Measurements from ENCODE around the gene LAMTOR4. TPM values are rescaled to one million over a fixed set of nuclear protein-coding genes. Genes with fewer than 3 reads are reported as not detected.

The LAMTOR4 gene
- total RNA-seq, 1 experiment from 2014 or later = 107 TPM

GRCh38 chr7:100119072-100119969 lies 29.4 kb upstream of the LAMTOR4 start, which contains the start of the genes CNPY4 and TAF6:
Gene CNPY4 (plus strand): TSS chr7:100119634. CDS start chr7:100119745, 111 bp downstream.
Gene TAF6 (minus strand): TSS chr7:100119358. CDS start chr7:100114209, 5,149 bp downstream.
- H3K27me3 ChIP-seq (ENCODE audit: low read length) = no peaks in the 10 kb centered on the region
- H3K9me2 ChIP-seq (replicated peaks; ENCODE audit: low read length) = no peaks in the 10 kb centered on the region
- ATAC-seq (peak; percentile 82), DNase-seq (peak; percentile 94)
- BruUV-seq (replicated peaks) = no TSS peak
- peak within 1 kb of the TSS; percentile 97 for H3K4me2 ChIP-seq (ENCODE audit: low read length)
- H3K27ac ChIP-seq (ENCODE audit: low read length) = peak within 1 kb of the TSS; percentile 49
- peak within 1 kb of the TSS; percentile 87 for H3K9ac ChIP-seq (ENCODE audit: low read length)
- peaks cover 16% of the 10 kb centered on the region for H3K79me2 ChIP-seq (ENCODE audit: low read length)
- peak within 1 kb of the TSS; percentile 98 for H3K4me3 ChIP-seq (ENCODE audit: low read length)
- H3K9me3 ChIP-seq (ENCODE audit: low read length) = no peaks in the 10 kb centered on the region
- ChIA-PET POLR2A (ENCODE audit: unreplicated experiment) (no interaction called here), CTCF (no interaction called here)
- H2AFZ ChIP-seq (ENCODE audit: low read length) = peak within 1 kb of the TSS; percentile 96
- no peak for TF ChIP-seq EZH2phosphoT487 (IDR thresholded peaks at IDR 0.05; ENCODE audit: borderline replicate concordance, low read length)
- TF ChIP-seq, protein P1, sequence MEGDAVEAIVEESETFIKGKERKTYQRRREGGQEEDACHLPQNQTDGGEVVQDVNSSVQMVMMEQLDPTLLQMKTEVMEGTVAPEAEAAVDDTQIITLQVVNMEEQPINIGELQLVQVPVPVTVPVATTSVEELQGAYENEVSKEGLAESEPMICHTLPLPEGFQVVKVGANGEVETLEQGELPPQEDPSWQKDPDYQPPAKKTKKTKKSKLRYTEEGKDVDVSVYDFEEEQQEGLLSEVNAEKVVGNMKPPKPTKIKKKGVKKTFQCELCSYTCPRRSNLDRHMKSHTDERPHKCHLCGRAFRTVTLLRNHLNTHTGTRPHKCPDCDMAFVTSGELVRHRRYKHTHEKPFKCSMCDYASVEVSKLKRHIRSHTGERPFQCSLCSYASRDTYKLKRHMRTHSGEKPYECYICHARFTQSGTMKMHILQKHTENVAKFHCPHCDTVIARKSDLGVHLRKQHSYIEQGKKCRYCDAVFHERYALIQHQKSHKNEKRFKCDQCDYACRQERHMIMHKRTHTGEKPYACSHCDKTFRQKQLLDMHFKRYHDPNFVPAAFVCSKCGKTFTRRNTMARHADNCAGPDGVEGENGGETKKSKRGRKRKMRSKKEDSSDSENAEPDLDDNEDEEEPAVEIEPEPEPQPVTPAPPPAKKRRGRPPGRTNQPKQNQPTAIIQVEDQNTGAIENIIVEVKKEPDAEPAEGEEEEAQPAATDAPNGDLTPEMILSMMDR (conservative IDR thresholded peaks at IDR 0.05; ENCODE audit: low read depth, low read length) = no peak
- H3F3A ChIP-seq (ENCODE audit: low read length, unreplicated experiment) = no peaks in the 10 kb centered on the region
- H4K20me1 ChIP-seq (ENCODE audit: low read length) = no peaks in the 10 kb centered on the region
- no peaks in the 10 kb centered on the region for H3K36me3 ChIP-seq (ENCODE audit: low read depth, low read length)
- intact Hi-C loops (cut with micrococcal nuclease) = loop anchor here (2.0 kb wide), 1 partner anchor 19 kb away; the partner anchor contains the start of genes AP4M1 and MCM7
- peaks cover 13% of the 10 kb centered on the region; the same call in 1 of the 2 replicates for H3K4me1 ChIP-seq (ENCODE audit: insufficient read depth, low read length)

DNA sequence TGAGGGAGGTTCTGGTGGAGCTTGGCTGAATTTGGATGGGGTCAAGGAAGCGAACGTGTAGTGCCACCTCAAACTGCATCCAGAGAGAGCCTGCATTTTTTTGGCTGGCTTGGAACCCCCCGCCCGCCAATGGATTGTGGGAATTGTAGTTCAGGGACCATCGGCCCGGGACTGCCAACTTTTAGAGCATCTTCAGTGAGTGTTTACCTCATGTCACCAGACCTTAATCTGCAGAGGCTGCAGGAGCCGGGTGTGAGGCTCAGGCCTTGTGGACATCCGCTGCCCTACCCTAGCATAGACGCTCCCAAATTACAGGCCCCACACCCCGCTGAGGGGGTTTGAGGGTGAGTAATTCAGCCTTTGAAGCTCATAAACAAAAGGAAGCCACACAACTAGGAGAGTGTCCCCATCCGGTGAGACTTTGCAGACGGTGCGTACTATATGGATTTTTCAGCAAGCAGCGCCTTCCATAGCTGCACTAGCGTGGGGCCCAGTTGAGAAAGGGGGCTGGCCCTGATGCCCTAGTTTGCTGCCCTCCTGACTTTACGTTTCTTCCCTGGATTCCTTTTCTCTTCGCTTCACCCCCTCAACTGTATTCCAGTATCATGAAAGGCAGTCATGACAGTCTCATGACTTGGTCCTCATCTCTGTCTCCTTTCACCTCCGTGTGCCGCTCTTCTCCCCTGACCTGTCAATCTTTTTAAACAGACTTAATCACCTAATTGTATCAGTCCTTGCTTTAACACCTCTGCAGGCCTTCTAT lies 28.6 kb upstream of the LAMTOR4 start:
- peak overlapping the region; percentile 49 for H3K27ac ChIP-seq (ENCODE audit: low read length)
- peaks cover 13% of the 10 kb centered on the region; the same call in 1 of the 2 replicates for H3K4me1 ChIP-seq (ENCODE audit: insufficient read depth, low read length)
- TSS peak; percentile 82 for BruUV-seq (replicated peaks)
- peak overlapping the region; percentile 96 for H2AFZ ChIP-seq (ENCODE audit: low read length)
- peak overlapping the region; percentile 97 for H3K4me2 ChIP-seq (ENCODE audit: low read length)
- H3K4me3 ChIP-seq (ENCODE audit: low read length) = peak overlapping the region; percentile 98
- H3K36me3 ChIP-seq (ENCODE audit: low read depth, low read length) = no peaks in the 10 kb centered on the region
- H3K9ac ChIP-seq (ENCODE audit: low read length) = peak overlapping the region; percentile 87
- no peaks in the 10 kb centered on the region for H3K27me3 ChIP-seq (ENCODE audit: low read length)
- ChIA-PET POLR2A (ENCODE audit: unreplicated experiment) (no interaction called here), CTCF (no interaction called here)
- H3K79me2 ChIP-seq (ENCODE audit: low read length) = peaks cover 16% of the 10 kb centered on the region
- intact Hi-C loops (cut with micrococcal nuclease) = loop anchor here (2.0 kb wide), 1 partner anchor 19 kb away; the partner anchor contains the start of genes AP4M1 and MCM7
- H4K20me1 ChIP-seq (ENCODE audit: low read length) = no peaks in the 10 kb centered on the region
- ATAC-seq (peak; percentile 67), DNase-seq (peak; percentile 57)
- H3K9me3 ChIP-seq (ENCODE audit: low read length) = no peaks in the 10 kb centered on the region
- H3F3A ChIP-seq (ENCODE audit: low read length, unreplicated experiment) = no peaks in the 10 kb centered on the region
- no peaks in the 10 kb centered on the region for H3K9me2 ChIP-seq (replicated peaks; ENCODE audit: low read length)
- TF ChIP-seq, protein P1 (conservative IDR thresholded peaks at IDR 0.05; ENCODE audit: low read depth, low read length) = no peak
- TF ChIP-seq EZH2 (IDR thresholded peaks at IDR 0.05; ENCODE audit: low read length, unreplicated experiment) (no peak), EZH2phosphoT487 (IDR thresholded peaks at IDR 0.05; ENCODE audit: borderline replicate concordance, low read length) (no peak)
